ENCODE results near the gene CYTL1. TPM values are rescaled to one million over a fixed set of nuclear protein-coding genes. Genes with fewer than 3 reads are reported as not detected.
A peak's percentile ranks its signal among the peaks of the same experiment; 100 is the strongest.
"Not testable (repeated sequence)": the region's sequence is repeated elsewhere in the genome, so short reads cannot be mapped to it uniquely, and the experiment has no call there.

The CYTL1 gene
- total and polyA plus RNA-seq, 9 of the 15 experiments (the other 6 are each of a cell fraction or from before 2014, with no cell fraction given): not detected

DNA sequence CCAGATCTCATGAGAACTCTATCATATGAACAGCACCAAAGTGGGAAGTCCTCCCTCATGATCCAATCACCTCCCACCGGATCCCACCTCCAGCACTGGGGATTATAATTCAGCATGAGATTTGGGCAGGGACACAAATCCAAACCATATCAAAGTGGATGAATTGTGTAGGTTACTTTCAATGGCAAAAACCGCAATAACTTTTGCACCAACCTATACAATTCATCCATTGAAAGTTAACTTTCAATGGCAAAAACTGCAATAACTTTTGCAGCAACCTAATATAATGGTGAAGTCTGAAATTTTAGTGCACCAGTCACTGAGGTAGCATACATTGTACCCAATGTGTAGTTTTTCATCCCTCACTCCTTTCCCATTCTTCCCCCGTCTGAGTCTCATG is 48.6 kb upstream of the CYTL1 start:
- ATAC-seq: no peak
- in situ Hi-C loops (cut with MboI): no loop called here
- 10% methylated on average over 3 of the region's 3 CpGs for WGBS (ENCODE audit: insufficient coverage, low coverage, missing lambda C conversion rate)
- ChIA-PET POLR2A (no interaction called here), CTCF (ENCODE audit: low intra/inter-chr PET ratio) (no interaction called here)
- no peaks in the 10 kb centered on the region for H3K9me1 ChIP-seq (ENCODE audit: control insufficient read depth, insufficient read depth, low read length)
- no peak overlapping the region for H3K4me2 ChIP-seq (ENCODE audit: insufficient read depth, low read length)
- no peaks in the 10 kb centered on the region for H3K36me3 ChIP-seq (ENCODE audit: control insufficient read depth, insufficient read depth, low read length)
- H3K79me2 ChIP-seq (ENCODE audit: control insufficient read depth, insufficient read depth, low read length): no peaks in the 10 kb centered on the region
- H3K9me3 ChIP-seq (replicated peaks; ENCODE audit: control insufficient read depth, insufficient read depth, low read depth, low read length): no peaks in the 10 kb centered on the region; the same call in 1 of the 2 replicates
- BruUV-seq (replicated peaks): no TSS peak
- no peak overlapping the region for H3K4me3 ChIP-seq
- peaks cover 0 to 5% of the 10 kb centered on the region in 2 experiments; a peak in 1 of 5 replicates for H3K27me3 ChIP-seq (ENCODE audit: control insufficient read depth in 2 of 2, insufficient read depth in 2 of 2, low read length in 2 of 2)
- peak; percentile 59; the same call in 1 of the 2 replicates for TF ChIP-seq ZBTB40 (IDR thresholded peaks at IDR 0.05)
- TF ChIP-seq ZBTB40 (CRISPR knock-in tag; IDR thresholded peaks at IDR 0.05): no peak
- no peak for TF ChIP-seq ZNF165 (CRISPR knock-in tag; IDR thresholded peaks at IDR 0.05; ENCODE audit: borderline replicate concordance)
- TF ChIP-seq, protein P1, sequence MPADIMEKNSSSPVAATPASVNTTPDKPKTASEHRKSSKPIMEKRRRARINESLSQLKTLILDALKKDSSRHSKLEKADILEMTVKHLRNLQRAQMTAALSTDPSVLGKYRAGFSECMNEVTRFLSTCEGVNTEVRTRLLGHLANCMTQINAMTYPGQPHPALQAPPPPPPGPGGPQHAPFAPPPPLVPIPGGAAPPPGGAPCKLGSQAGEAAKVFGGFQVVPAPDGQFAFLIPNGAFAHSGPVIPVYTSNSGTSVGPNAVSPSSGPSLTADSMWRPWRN (IDR thresholded peaks at IDR 0.05; ENCODE audit: low read depth): no peak
- TF ChIP-seq RFX5 (IDR thresholded peaks at IDR 0.05; ENCODE audit: low read depth, low read length): no peak
- TF ChIP-seq POU5F1 (IDR thresholded peaks at IDR 0.05; ENCODE audit: borderline replicate concordance, low read depth, low read length, partially characterized antibody): no peak
- no peaks in the 10 kb centered on the region for H4K20me1 ChIP-seq (replicated peaks; ENCODE audit: control insufficient read depth, insufficient read depth, low read length)
- intact Hi-C loops (cut with micrococcal nuclease): no loop called here
- H3K9ac ChIP-seq (ENCODE audit: insufficient read depth in 1 of 2, low read depth in 2 of 2, low read length in 2 of 2): no peak overlapping the region
- no peak for DNase-seq (ENCODE audit: extremely low read depth in 1 of 4, low spot score in 3 of 4)
- no peaks in the 10 kb centered on the region for H3K4me1 ChIP-seq (replicated peaks in 1 of 2; ENCODE audit: control insufficient read depth in 2 of 2, insufficient read depth in 2 of 2, low read length in 2 of 2)
- H2AFZ ChIP-seq (ENCODE audit: low read depth, low read length): no peak overlapping the region
- no peak overlapping the region for H3K27ac ChIP-seq (ENCODE audit: extremely low read depth, low read depth, low read length)
- FAIRE-seq: no peak

DNA sequence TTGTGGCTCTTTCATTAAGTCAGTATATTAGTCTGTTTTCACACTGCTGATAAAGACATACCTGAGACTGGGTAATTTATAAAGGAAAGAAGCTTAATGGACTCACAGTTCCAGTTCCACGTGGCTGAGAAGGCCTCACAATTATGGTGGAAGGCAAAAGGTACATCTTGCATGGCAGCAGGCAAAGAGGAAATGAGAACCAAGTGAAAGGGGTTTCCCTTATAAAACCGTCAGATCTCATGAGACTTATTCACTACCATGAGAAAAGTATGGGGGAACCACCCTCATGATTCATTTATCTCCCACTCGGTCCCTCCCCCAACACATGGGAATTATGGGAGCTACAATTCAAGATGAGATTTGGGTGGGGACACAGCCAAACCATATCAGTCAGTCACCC is 47.7 kb upstream of the CYTL1 start:
- DNase-seq (ENCODE audit: extremely low read depth in 1 of 4, low spot score in 3 of 4); H3K9ac ChIP-seq (ENCODE audit: insufficient read depth in 1 of 2, low read depth in 2 of 2, low read length in 2 of 2); H3K79me2 ChIP-seq (ENCODE audit: control insufficient read depth, insufficient read depth, low read length); ATAC-seq; FAIRE-seq; intact Hi-C loops (cut with micrococcal nuclease); H3K27ac ChIP-seq (ENCODE audit: extremely low read depth, low read depth, low read length); BruUV-seq (replicated peaks); H3K4me2 ChIP-seq (ENCODE audit: insufficient read depth, low read length); in situ Hi-C loops (cut with MboI); H3K9me3 ChIP-seq (replicated peaks; ENCODE audit: control insufficient read depth, insufficient read depth, low read depth, low read length); H3K4me1 ChIP-seq (replicated peaks in 1 of 2; ENCODE audit: control insufficient read depth in 2 of 2, insufficient read depth in 2 of 2, low read length in 2 of 2); CTCF ChIA-PET (ENCODE audit: low intra/inter-chr PET ratio); H4K20me1 ChIP-seq (replicated peaks; ENCODE audit: control insufficient read depth, insufficient read depth, low read length); H3K9me1 ChIP-seq (ENCODE audit: control insufficient read depth, insufficient read depth, low read length); H2AFZ ChIP-seq (ENCODE audit: low read depth, low read length); H3K4me3 ChIP-seq; H3K36me3 ChIP-seq (ENCODE audit: control insufficient read depth, insufficient read depth, low read length); H3K27me3 ChIP-seq (ENCODE audit: control insufficient read depth in 2 of 2, insufficient read depth in 2 of 2, low read length in 2 of 2): not testable (repeated sequence)
- WGBS (ENCODE audit: insufficient coverage, low coverage, missing lambda C conversion rate): 2% methylated on average over 3 of the region's 3 CpGs
- POLR2A ChIA-PET: interaction anchor here (0.6 kb wide), 1 partner anchor 329 kb away, joined by 3 read pairs; no protein-coding TSS in a partner anchor
